Measurements from ENCODE around the gene LIN54. TPM values are rescaled to one million over a fixed set of nuclear protein-coding genes. Genes with fewer than 3 reads are reported as not detected.

The LIN54 gene
- total and polyA plus RNA-seq, 9 of the 15 experiments (the other 6 are each of a cell fraction or from before 2014, with no cell fraction given): 2.2 to 22.5 (median 15.8) TPM

GRCh38 chr4:82901183-82901718 is 109.4 kb downstream of the LIN54 start (continued):
- TF ChIP-seq SIN3B (IDR thresholded peaks at IDR 0.05; ENCODE audit: low read depth): no peak
- peak; percentile 34; the same call in 1 of the 2 replicates for TF ChIP-seq THRB (CRISPR knock-in tag; conservative IDR thresholded peaks at IDR 0.05)
- TF ChIP-seq ZFP91 (CRISPR knock-in tag; IDR thresholded peaks at IDR 0.05): peak; percentile 12; the same call in 1 of the 2 replicates
- TF ChIP-seq TCF15 (CRISPR knock-in tag; IDR thresholded peaks at IDR 0.05): no peak
- TF ChIP-seq HMGN3 (IDR thresholded peaks at IDR 0.05; ENCODE audit: borderline replicate concordance, extremely low read depth, insufficient read length, low read depth, low read length): no peak
- TF ChIP-seq ZBTB40 (IDR thresholded peaks at IDR 0.05): peak; percentile 69; the same call in 1 of the 2 replicates
- no peak for TF ChIP-seq ZBTB40 (CRISPR knock-in tag; IDR thresholded peaks at IDR 0.05)
- 0 out of 2 replicates have a peak, but pooled peaks have one; percentile 1 for TF ChIP-seq ZEB2 (IDR thresholded peaks at IDR 0.05)
- TF ChIP-seq ZBTB26 (CRISPR knock-in tag; IDR thresholded peaks at IDR 0.05): peak; percentile 84; the same call in 1 of the 2 replicates
- 0 out of 2 replicates have a peak, but pooled peaks have one; percentile 23 for TF ChIP-seq MAFG (tag; conservative IDR thresholded peaks at IDR 0.05)
- TF ChIP-seq SMAD3 (CRISPR knock-in tag; conservative IDR thresholded peaks at IDR 0.05): 0 out of 2 replicates have a peak, but pooled peaks have one; percentile 20
- no peak for TF ChIP-seq ID3 (CRISPR knock-in tag; IDR thresholded peaks at IDR 0.05)
- TF ChIP-seq ID3 (tag; IDR thresholded peaks at IDR 0.05): 0 out of 2 replicates have a peak, but pooled peaks have one; percentile 11
